IMR-90 (cell line): Measurements from ENCODE around the gene COL23A1.

Experiments
- CTCF ChIP-seq: conservative IDR thresholded peaks from 2 replicates; pipeline ENCODE4 v1.5.1; 2012; ENCODE audit warnings: mild to moderate bottlenecking, low read depth, low read length, improper control_type of control experiment
- MXI1 ChIP-seq: IDR thresholded peaks from 2 replicates; pipeline ENCODE4 v1.6.1; 2012; ENCODE audit warnings: low read depth, mild to moderate bottlenecking, low read length, moderate library complexity, borderline replicate concordance
- POLR2A ChIP-seq: IDR thresholded peaks from 2 replicates; pipeline ENCODE4 v1.6.1; 2012; ENCODE audit warnings: mild to moderate bottlenecking, low read depth, low read length
- RAD21 ChIP-seq: IDR thresholded peaks from 2 replicates; pipeline ENCODE4 v1.6.1; 2012; ENCODE audit warnings: low read length, improper control_type of control experiment
- SMC3 ChIP-seq: fragments of 150-350 bp; IDR thresholded peaks from 2 replicates; pipeline ENCODE4 v1.6.1; 2016; ENCODE audit warnings: low read depth, mild to moderate bottlenecking, antibody characterized with exemption, low read length, moderate library complexity
- USF2 ChIP-seq: fragments of 150-350 bp; IDR thresholded peaks from 2 replicates; pipeline ENCODE4 v1.6.1; 2017; ENCODE audit warnings: mild to moderate bottlenecking, antibody characterized with exemption, low read length, low read depth

- TF ChIP-seq CTCF = no peak
- TF ChIP-seq POLR2A = no peak
- TF ChIP-seq RAD21 = no peak
- TF ChIP-seq MXI1 = no peak
- no peak for TF ChIP-seq USF2
- no peak for TF ChIP-seq SMC3
Measured at GRCh38 chr5:178495706-178496105, 94.5 kb downstream of the COL23A1 start.
